Parathyroid adenoma (tissue), 2 donors: ENCODE measurements around the gene KPTN.

Experiments used
- H2AFZ ChIP-seq: fragments of 300-600 bp; sonication (generic); one replicate; pipeline ENCODE4 v1.7.0; 2017; ENCODE audit warnings: antibody characterized with exemption, mild to moderate bottlenecking
- H3K27ac ChIP-seq: fragments of 300-600 bp; sonication (generic); one replicate; pipeline ENCODE4 v1.7.0; 2017
- H3K27me3 ChIP-seq: fragments of 300-600 bp; sonication (generic); one replicate; pipeline ENCODE4 v1.7.0; 2017; ENCODE audit warnings: low read length; ENCODE audit not compliant: control insufficient read depth, insufficient read depth
- H3K36me3 ChIP-seq: fragments of 300-600 bp; sonication (generic); one replicate; pipeline ENCODE4 v1.7.0; 2017; ENCODE audit warnings: low read length; ENCODE audit not compliant: control insufficient read depth, insufficient read depth
- H3K4me1 ChIP-seq: fragments of 300-600 bp; sonication (generic); one replicate; pipeline ENCODE4 v1.7.0; 2017; ENCODE audit warnings: control low read depth
- H3K4me2 ChIP-seq: fragments of 300-600 bp; sonication (generic); one replicate; pipeline ENCODE4 v1.7.0; 2017; ENCODE audit warnings: low read length
- H3K4me3 ChIP-seq: fragments of 300-600 bp; sonication (generic); one replicate; pipeline ENCODE4 v1.7.0; 2017; ENCODE audit warnings: low read depth, low read length
- H3K79me2 ChIP-seq: fragments of 300-600 bp; sonication (generic); one replicate; pipeline ENCODE4 v1.7.0; 2017; ENCODE audit warnings: control low read depth
- H3K9ac ChIP-seq: fragments of 300-600 bp; sonication (generic); one replicate; pipeline ENCODE4 v1.7.0; 2017; ENCODE audit warnings: mild to moderate bottlenecking
- H3K9me3 ChIP-seq: fragments of 300-600 bp; sonication (generic); one replicate; pipeline ENCODE4 v1.7.0; 2017; ENCODE audit warnings: low read length; ENCODE audit not compliant: control insufficient read depth
- TF ChIP-seq, protein P1 (sequence below): fragments of 300-600 bp; sonication (generic); IDR thresholded peaks from one replicate; pipeline ENCODE4 v1.7.0; 2017; ENCODE audit warnings: antibody characterized with exemption, mild to moderate bottlenecking
- donor health status: primary hyperparathyroidism.

The KPTN gene

GRCh38 chr19:47473336-47473735, 10.7 kb downstream of the KPTN start:
- H3K9ac ChIP-seq: no peak overlapping the region
- H3K36me3 ChIP-seq: no peaks in the 10 kb centered on the region
- H3K79me2 ChIP-seq: no peaks in the 10 kb centered on the region
- H3K4me1 ChIP-seq: peaks cover 5% of the 10 kb centered on the region
- no peak overlapping the region for H2AFZ ChIP-seq
- H3K27ac ChIP-seq: no peak overlapping the region
- no peak overlapping the region for H3K4me3 ChIP-seq
- peaks cover 5% of the 10 kb centered on the region for H3K27me3 ChIP-seq
- TF ChIP-seq, protein P1, sequence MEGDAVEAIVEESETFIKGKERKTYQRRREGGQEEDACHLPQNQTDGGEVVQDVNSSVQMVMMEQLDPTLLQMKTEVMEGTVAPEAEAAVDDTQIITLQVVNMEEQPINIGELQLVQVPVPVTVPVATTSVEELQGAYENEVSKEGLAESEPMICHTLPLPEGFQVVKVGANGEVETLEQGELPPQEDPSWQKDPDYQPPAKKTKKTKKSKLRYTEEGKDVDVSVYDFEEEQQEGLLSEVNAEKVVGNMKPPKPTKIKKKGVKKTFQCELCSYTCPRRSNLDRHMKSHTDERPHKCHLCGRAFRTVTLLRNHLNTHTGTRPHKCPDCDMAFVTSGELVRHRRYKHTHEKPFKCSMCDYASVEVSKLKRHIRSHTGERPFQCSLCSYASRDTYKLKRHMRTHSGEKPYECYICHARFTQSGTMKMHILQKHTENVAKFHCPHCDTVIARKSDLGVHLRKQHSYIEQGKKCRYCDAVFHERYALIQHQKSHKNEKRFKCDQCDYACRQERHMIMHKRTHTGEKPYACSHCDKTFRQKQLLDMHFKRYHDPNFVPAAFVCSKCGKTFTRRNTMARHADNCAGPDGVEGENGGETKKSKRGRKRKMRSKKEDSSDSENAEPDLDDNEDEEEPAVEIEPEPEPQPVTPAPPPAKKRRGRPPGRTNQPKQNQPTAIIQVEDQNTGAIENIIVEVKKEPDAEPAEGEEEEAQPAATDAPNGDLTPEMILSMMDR: no peak
- H3K9me3 ChIP-seq: no peaks in the 10 kb centered on the region
- no peak overlapping the region for H3K4me2 ChIP-seq

GRCh38 chr19:47471733-47472457, 12.1 kb downstream of the KPTN start, which contains the start of gene SLC8A2:
SLC8A2 (minus strand) TSS chr19:47471893; CDS start chr19:47466403, 5,490 bp downstream.
- peaks cover 5% of the 10 kb centered on the region for H3K27me3 ChIP-seq
- H3K4me1 ChIP-seq: peaks cover 5% of the 10 kb centered on the region
- H2AFZ ChIP-seq: peak within 1 kb of the TSS; percentile 84
- no peak within 1 kb of the TSS for H3K27ac ChIP-seq
- no peak within 1 kb of the TSS for H3K4me3 ChIP-seq
- H3K4me2 ChIP-seq: no peak within 1 kb of the TSS
- no peaks in the 10 kb centered on the region for H3K9me3 ChIP-seq
- H3K9ac ChIP-seq: no peak within 1 kb of the TSS
- H3K36me3 ChIP-seq: no peaks in the 10 kb centered on the region
- TF ChIP-seq, protein P1: no peak
- no peaks in the 10 kb centered on the region for H3K79me2 ChIP-seq

DNA sequence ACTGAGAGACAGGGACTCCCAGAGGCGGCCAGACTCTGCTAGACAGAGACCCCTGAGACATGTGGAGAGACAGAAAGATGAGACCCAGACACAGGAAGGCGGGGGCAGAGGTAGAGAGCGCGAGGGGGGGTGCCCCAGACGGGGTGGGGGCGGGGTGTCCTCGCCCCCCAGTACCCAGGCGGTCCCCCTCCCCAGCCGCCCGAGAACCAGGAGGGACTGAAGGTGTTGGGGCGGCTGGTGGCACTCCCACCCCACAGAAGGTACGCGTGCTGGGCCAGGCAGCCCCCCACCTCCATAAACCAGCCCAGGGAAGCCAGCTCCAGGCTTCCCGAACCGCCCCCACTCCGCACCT, 12.7 kb downstream of the KPTN start:
- Histone ChIP-seq H3K27ac (no peak overlapping the region), H3K4me3 (no peak overlapping the region), H3K9me3 (no peaks in the 10 kb centered on the region), H2AFZ (peak overlapping the region; percentile 84), H3K4me1 (peaks cover 5% of the 10 kb centered on the region), H3K4me2 (no peak overlapping the region), H3K36me3 (no peaks in the 10 kb centered on the region), H3K27me3 (peaks cover 5% of the 10 kb centered on the region), H3K9ac (no peak overlapping the region), H3K79me2 (no peaks in the 10 kb centered on the region)
- TF ChIP-seq, protein P1: no peak

DNA sequence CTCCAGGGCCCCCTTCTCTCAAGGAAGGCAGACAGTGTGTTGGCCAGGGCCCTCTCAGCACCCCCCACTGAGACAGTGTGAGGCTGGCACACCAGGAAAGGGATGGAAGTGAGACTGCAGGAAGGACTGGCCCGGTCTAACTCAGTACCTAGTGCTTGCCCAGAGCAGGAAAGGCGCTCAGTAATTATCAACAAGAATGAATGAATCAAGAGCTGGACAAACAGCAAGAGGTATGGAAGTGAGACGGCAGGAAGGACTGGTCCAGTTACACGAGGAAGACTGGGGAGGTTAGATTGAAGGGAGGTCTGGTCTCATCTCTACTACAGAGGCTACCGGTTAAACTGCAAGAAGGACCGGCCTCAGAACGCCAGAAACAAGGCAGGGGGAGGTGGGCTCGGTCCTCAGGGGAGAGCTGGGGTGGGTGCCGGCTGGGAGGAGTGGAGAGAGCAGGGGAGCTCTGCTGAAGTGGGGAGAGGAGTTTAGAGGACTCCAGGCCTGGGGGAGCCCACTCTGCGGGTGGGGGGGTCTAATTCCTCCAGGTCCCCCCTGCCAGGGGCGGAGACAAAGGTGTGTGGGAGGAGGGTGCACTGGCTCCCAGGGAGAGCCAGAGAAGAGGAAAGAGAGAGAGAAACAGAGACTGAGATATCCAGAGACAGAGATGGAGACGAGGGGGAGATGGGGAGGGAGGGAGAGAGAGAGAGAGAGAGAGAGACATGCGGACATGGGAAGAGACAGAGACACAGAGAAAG, 13.4 kb downstream of the KPTN start:
- TF ChIP-seq, protein P1: no peak
- H3K27ac ChIP-seq: no peak overlapping the region
- H3K4me2 ChIP-seq: no peak overlapping the region
- peaks cover 5% of the 10 kb centered on the region for H3K27me3 ChIP-seq
- H3K79me2 ChIP-seq: no peaks in the 10 kb centered on the region
- H3K9me3 ChIP-seq: no peaks in the 10 kb centered on the region
- H3K4me3 ChIP-seq: no peak overlapping the region
- H3K9ac ChIP-seq: no peak overlapping the region
- H3K4me1 ChIP-seq: peaks cover 5% of the 10 kb centered on the region
- H3K36me3 ChIP-seq: no peaks in the 10 kb centered on the region
- H2AFZ ChIP-seq: peak overlapping the region; percentile 84
